NOMO-1 treated with dmso at 0.1 percent for 144 hours (cell line): Measurements from ENCODE around the gene IL15RA.

ENCODE experiments used
- DNase-seq: peaks from one replicate; lab custom pipeline; 2025; ENCODE audit not compliant: unreplicated experiment; lab: John Stamatoyannopoulos, UW

Gene IL15RA

GRCh38 chr10:5977471-5978229 lies at the start of gene IL15RA:
TSS of gene IL15RA (minus strand) at chr10:5977543. CDS start at chr10:5977492, 51 bp downstream.
- peak; percentile 49 for DNase-seq

DNA sequence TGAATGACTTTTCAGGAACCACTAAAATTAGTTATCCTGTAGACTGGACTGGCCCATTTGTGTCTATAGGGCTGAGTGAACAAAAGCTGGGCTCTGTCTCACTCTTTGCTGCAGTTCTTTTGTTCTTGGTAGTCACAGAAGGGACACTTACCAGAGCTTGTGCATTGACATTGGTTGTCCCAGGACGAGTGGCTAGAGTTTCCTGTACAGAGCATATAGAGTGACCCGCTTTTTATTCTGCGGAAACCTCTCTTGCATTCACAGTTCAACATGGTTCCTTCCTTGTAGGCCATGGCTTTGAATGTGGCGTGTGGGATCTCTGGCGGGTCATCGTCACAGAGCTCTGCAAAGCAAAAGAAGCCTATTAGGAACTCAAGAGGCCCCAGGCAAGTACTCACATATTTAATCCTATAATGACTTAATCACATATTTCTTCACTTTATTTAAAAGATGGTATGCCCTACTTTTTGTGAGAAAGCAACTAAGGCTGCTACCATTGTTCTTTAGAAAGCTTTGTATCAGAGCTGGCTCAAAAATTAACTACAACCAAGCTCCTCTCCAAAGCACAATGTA lies 48.4 kb upstream of the IL15RA start:
- DNase-seq: no peak

DNA sequence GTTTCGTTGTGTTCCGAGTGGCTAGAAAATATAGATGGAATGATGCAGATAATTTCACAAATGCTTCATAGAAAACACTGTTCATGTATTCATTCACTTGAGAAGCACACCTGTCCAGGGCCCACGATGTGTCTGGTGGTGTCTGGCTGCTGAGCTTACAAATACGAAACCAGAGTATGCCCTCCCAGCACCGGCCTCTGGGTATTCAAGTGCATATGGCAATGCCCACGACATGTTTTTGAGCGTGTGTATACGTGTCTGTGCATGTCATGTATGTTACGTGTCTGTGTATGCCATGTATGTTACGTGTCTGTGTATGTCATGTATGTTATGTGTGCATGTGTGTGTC lies 47.0 kb upstream of the IL15RA start:
- DNase-seq: no peak

GRCh38 chr10:6023661-6024333 lies 46.5 kb upstream of the IL15RA start:
- DNase-seq: no peak

DNA sequence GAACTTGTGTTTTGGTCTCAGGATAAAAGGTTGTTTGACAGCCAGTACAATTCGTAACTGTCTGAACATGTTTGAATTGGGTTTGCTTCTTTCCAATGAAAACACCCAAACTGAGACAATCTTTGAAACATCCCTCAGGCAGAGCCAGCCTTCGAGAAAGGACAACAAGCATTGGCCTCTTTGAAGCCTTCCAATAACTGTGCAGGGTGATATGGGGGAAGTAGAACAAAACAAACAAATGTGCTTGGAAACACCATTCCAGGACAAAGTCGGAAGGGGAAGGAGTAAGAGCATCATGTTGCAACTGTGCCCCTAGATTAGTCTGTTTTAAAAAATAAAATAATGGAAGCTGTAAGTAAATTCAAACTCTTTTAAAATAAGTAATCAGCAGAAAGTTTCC lies 45.3 kb upstream of the IL15RA start:
- DNase-seq: no peak

DNA sequence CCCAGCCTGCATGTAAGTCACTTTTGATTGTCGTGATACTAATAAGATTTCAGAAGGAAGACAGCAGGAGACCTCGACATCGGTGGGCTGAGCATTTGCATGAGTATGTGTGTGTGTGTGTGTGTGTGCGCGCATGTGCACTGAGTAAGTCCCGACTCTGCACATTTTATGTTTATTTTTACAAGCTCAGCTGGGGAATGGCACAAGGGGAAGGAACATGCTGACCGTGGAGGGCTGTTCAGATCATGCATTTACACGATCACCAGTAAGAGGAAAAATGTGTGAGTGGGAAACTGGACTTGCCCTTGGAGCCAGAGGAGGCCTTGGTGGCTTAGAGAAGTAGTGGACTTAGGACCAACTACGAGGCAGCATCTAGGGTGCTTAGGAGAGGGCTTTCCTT lies 43.5 kb upstream of the IL15RA start:
- no peak for DNase-seq

- DNase-seq: no peak
Measured at GRCh38 chr10:6019796-6020195, 42.5 kb upstream of the IL15RA start.

- no peak for DNase-seq
Measured at GRCh38 chr10:6019010-6019782, 41.9 kb upstream of the IL15RA start.

- no peak for DNase-seq
Measured at GRCh38 chr10:6018422-6018821, 41.1 kb upstream of the IL15RA start.

- no peak for DNase-seq
Measured at GRCh38 chr10:6017781-6018354, 40.5 kb upstream of the IL15RA start.

DNA sequence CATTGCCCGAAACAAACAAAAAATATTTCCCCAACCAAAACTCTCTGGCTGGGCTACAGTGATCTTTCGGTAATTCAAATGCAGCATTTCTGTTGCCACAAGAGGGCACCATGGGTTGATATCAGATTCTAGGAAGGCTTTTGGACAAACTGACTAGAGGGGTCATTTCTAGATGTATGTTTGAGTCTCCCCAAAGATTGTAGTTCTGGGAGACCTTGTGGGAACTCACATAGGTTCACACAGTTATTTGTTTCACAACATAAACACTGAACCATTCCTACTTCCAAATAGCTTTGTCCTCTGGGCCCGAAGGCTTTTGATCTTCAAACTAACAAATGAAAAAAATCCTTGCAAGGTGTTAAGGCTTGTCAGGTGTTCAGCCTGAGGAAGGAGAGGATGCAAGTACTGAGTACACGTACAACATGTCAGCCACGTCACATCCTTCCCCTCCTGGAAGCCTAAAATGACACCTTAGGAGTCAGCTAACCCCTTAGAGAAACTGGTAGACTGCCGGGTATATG lies 37.0 kb upstream of the IL15RA start:
- peak; percentile 28 for DNase-seq

- no peak for DNase-seq
Measured at GRCh38 chr10:6013413-6014192, 36.3 kb upstream of the IL15RA start.

DNA sequence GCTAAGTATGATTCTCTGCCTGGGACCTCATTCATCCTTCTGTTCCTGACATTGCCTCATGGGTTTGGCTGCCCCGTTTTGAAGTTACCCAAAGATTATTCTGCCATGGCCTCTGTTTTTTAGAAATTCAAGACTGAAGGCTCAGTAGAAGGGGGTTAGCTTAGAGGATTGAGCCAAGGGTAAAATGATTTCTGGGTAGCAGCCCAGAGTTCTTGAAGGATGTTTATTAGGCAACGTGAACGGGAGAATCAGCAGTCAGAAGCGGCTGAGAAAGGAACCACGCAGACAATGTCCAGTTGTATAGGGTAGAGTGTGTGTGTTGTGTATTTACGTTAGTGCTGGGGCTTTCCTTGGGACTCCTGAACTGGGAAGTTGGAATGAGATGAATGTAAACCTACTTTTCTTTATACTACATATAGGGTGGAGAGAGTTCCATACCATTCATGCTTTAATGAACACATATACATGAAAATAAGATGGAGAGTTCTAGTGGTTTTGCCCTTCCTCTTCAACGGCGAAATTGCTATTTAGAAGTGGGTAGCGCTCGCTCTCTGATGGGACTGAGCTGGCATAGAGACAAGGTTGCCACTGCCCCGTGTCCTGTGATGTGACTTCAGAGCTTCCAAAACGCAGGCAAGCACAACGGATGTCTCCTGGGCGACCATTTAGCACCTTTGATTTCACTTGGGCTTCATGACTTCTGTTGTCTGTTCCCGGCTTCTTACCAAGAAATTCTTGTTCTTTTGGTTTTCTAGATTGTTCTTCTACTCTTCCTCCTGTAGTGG lies 35.0 kb upstream of the IL15RA start:
- no peak for DNase-seq

DNA sequence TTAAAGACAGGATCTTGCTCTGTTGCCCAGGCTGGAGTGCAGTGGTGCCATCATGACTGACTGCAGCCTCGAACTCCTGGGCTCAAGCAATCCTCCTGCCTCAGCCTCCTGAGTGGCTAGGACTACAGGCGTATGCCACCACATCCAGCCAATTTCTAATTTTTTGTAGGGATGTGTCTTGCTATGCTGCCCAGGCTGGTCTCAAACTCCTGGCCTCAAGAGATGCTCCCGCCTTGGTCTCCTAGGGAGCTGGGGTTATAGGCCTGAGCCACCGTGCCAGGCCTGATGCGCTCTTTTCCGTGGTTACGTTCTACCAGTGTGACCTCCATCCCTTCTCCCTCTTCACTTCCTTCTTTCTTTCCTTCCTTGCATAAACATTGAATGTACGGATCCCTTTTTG lies 34.2 kb upstream of the IL15RA start:
- DNase-seq: no peak

GRCh38 chr10:6010569-6010968 lies 33.2 kb upstream of the IL15RA start:
- no peak for DNase-seq

GRCh38 chr10:6009961-6010360 lies 32.6 kb upstream of the IL15RA start:
- no peak for DNase-seq

- no peak for DNase-seq
Measured at GRCh38 chr10:6009150-6009549, 31.8 kb upstream of the IL15RA start.

- DNase-seq: no peak
Measured at GRCh38 chr10:6008497-6009142, 31.3 kb upstream of the IL15RA start.

DNA sequence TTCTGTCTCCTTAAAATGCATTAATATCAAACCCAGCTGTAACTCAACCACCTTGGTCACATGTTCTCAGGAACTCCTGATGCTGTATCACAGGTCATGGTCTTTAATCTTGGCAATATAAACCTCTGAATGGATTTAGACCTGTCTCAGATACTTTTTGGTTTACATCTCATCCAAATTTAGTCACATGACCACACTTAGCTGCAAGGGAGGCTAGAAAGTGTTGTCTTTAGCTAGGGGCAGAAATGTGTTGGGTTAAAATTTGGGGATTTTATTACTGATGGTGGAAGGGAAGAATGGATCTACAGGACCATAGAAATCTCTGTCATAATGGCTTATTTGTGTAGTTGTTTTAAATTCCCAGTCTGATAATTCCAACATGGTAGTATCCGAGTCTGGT lies 29.6 kb upstream of the IL15RA start:
- no peak for DNase-seq
